ENCODE data around the gene SLC25A25.

DNA sequence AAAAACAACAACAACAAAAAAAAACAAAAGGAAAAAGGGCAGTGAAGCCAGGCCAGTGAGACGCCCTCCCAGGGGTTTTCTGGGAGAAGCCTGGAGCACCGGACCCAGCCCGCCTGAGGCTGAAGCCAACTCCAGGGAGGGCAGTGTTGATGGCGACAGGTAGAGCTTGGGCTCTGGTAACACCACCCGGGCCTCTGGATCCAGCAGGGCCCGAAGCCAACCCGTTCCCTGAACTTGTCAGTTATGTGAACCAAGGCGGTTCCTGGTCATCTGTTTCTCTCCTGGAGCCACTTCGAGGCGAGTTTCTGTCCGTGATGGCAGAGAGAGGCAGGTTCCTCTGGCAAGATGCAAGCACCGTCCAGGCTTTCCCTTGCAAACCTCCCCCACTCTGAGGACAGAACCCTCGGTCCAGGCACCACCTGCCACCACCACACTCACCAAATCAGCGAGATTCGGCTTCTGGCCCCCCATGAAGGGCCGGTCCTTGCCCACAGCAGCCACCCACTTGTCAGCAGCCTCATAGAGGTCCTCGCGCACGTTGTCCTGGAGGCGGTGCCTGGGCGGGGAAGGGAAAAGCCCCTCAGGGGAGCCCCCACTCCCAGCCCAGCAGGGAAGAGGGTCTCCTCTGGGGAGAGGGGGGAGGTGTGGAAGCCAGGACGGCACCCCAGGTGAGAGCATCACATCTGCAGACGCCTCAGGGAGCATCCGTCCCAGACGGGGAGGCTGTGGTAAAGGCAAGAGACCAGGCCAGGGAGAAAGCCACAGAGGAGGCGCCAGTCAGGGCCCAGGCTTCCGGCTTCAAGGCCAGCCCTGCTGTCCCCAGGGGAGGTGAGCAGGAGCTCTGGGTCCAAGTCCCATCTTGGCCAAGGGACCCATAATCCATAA is 54.1 kb downstream of the SLC25A25 start:
- TF ChIP-seq POLR2A (IDR thresholded peaks at IDR 0.05) = no peak
- TF ChIP-seq, protein P1, sequence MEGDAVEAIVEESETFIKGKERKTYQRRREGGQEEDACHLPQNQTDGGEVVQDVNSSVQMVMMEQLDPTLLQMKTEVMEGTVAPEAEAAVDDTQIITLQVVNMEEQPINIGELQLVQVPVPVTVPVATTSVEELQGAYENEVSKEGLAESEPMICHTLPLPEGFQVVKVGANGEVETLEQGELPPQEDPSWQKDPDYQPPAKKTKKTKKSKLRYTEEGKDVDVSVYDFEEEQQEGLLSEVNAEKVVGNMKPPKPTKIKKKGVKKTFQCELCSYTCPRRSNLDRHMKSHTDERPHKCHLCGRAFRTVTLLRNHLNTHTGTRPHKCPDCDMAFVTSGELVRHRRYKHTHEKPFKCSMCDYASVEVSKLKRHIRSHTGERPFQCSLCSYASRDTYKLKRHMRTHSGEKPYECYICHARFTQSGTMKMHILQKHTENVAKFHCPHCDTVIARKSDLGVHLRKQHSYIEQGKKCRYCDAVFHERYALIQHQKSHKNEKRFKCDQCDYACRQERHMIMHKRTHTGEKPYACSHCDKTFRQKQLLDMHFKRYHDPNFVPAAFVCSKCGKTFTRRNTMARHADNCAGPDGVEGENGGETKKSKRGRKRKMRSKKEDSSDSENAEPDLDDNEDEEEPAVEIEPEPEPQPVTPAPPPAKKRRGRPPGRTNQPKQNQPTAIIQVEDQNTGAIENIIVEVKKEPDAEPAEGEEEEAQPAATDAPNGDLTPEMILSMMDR (IDR thresholded peaks at IDR 0.05) = no peak
- no peak for TF ChIP-seq POLR2AphosphoS5 (IDR thresholded peaks at IDR 0.05)
